HepG2 (cell line): ENCODE data around the gene APBB2.

Source experiments
- POLR2AphosphoS5 ChIP-seq: IDR thresholded peaks from 2 replicates; pipeline ENCODE4 v1.6.1; 2012; ENCODE audit warnings: low read depth, low read length
- RAD21 ChIP-seq: fragments of 450-650 bp; formaldehyde crosslinking; IDR thresholded peaks from 2 replicates; pipeline ENCODE4 v1.5.0; 2020; ENCODE audit warnings: mild to moderate bottlenecking

- TF ChIP-seq RAD21: no peak
- TF ChIP-seq POLR2AphosphoS5: no peak
Measured at GRCh38 chr4:40927074-40927473, 287.3 kb downstream of the APBB2 start.
